Measurements from ENCODE around the gene LEKR1.

- no peak for TF ChIP-seq CTCF (IDR thresholded peaks at IDR 0.05)
- TF ChIP-seq POLR2A (IDR thresholded peaks at IDR 0.05), result no peak
Observed at GRCh38 chr3:157073810-157074209, 247.7 kb downstream of the LEKR1 start.
